ENCODE data around the gene GALR3. TPM values are rescaled to one million over a fixed set of nuclear protein-coding genes. Genes with fewer than 3 reads are reported as not detected.
A peak's percentile ranks its signal among the peaks of the same experiment; 100 is the strongest.

Gene GALR3
- total and polyA plus RNA-seq, 2 experiments from 2014 or later: 0.36 to 0.63 TPM

GRCh38 chr22:37803639-37804351, 19.4 kb upstream of the GALR3 start:
- peak overlapping the region; percentile 92 for H2AFZ ChIP-seq
- Mint-ChIP-seq H3K4me1 (peaks cover 28% of the 10 kb centered on the region), H3K4me3 (peak overlapping the region; percentile 86), H3K9me3 (no peaks in the 10 kb centered on the region; the same call in 2 of the 3 replicates), H3K27ac (no peak overlapping the region; the same call in 1 of the 2 replicates), H3K27me3 (ENCODE audit: insufficient read depth, low read depth, poor library complexity) (peaks cover 58% of the 10 kb centered on the region), H3K36me3 (ENCODE audit: low read depth) (no peaks in the 10 kb centered on the region)
- H3K9me2 ChIP-seq (ENCODE audit: insufficient read depth): no peaks in the 10 kb centered on the region
- H3K4me3 ChIP-seq: peak overlapping the region; percentile 86
- ATAC-seq (no peak), DNase-seq (ENCODE audit: low spot score) (peak; percentile 59)
- H3K27ac ChIP-seq (ENCODE audit: low read depth): no peak overlapping the region
- no peaks in the 10 kb centered on the region for H3K36me3 ChIP-seq (ENCODE audit: insufficient read depth)
- H3F3A ChIP-seq (replicated peaks; ENCODE audit: low read depth): peaks cover 20% of the 10 kb centered on the region
- H3K79me2 ChIP-seq (replicated peaks; ENCODE audit: insufficient read depth): 0 out of 2 replicates have a peak, but pooled peaks cover 6% of the 10 kb centered on the region
- no peaks in the 10 kb centered on the region; the same call in 1 of the 2 replicates for H4K20me1 ChIP-seq (replicated peaks; ENCODE audit: insufficient read depth)
- H3K27me3 ChIP-seq (ENCODE audit: insufficient read depth): peaks cover 75% of the 10 kb centered on the region
- H3K4me1 ChIP-seq (ENCODE audit: insufficient read depth): peaks cover 25% of the 10 kb centered on the region
- H3K4me2 ChIP-seq: peak overlapping the region; percentile 100
- TF ChIP-seq POLR2AphosphoS5 (IDR thresholded peaks at IDR 0.05; ENCODE audit: low read depth) (no peak), EZH2 (IDR thresholded peaks at IDR 0.05; ENCODE audit: low read depth, unreplicated experiment) (no peak), STAT1 (IDR thresholded peaks at IDR 0.05; ENCODE audit: unreplicated experiment) (no peak), REST (IDR thresholded peaks at IDR 0.05; ENCODE audit: unreplicated experiment) (no peak), CREB1 (CRISPR knock-in tag; IDR thresholded peaks at IDR 0.05; ENCODE audit: low read depth) (no peak), JUNB (IDR thresholded peaks at IDR 0.05; ENCODE audit: unreplicated experiment) (no peak), ZNF114 (CRISPR knock-in tag; IDR thresholded peaks at IDR 0.05) (no peak), ZNF462 (CRISPR knock-in tag; IDR thresholded peaks at IDR 0.05) (no peak), ETS1 (IDR thresholded peaks at IDR 0.05) (no peak), EZH2phosphoT487 (IDR thresholded peaks at IDR 0.05; ENCODE audit: unreplicated experiment) (no peak), NANOG (IDR thresholded peaks at IDR 0.05; ENCODE audit: borderline replicate concordance) (no peak), CTCF (conservative IDR thresholded peaks at IDR 0.05; ENCODE audit: low read depth in 2 of 2) (no peak), ZNF331 (CRISPR knock-in tag; IDR thresholded peaks at IDR 0.05; ENCODE audit: low read depth) (no peak)
